SK-N-SH (cell line): ENCODE measurements around the gene RND2. TPM values are rescaled to one million over a fixed set of nuclear protein-coding genes. Genes with fewer than 3 reads are reported as not detected.

Source experiments
- CTCF ChIA-PET: fragments of 300-600, 350-600 bp; formaldehyde crosslinking; extraction: SDS; loops from one replicate; lab custom pipeline; 2021; lab: Yijun Ruan, JAX
- POLR2A ChIA-PET: fragments of 350-600 bp; sonication (Branson Sonifier 250); formaldehyde crosslinking; extraction: SDS; loops from one replicate; lab custom pipeline; 2020; ENCODE audit warnings: antibody characterized with exemption, inconsistent platforms; lab: Yijun Ruan, JAX
- DNase-seq: peaks from one replicate; pipeline ENCODE4 v3.0.0; 2012
- H2AFZ ChIP-seq: fragments of 200-600 bp; sonication (generic); 2 replicates; pipeline ENCODE4 v1.8.1; 2016; ENCODE audit warnings: antibody characterized with exemption, mild to moderate bottlenecking, low read depth
- H3F3A ChIP-seq: fragments of 200-600 bp; sonication (generic); replicated peaks from 2 replicates; pipeline ENCODE3; 2016; ENCODE audit warnings: antibody characterized with exemption, mild to moderate bottlenecking; ENCODE audit not compliant: insufficient read depth
- H3K27ac ChIP-seq, 2 experiments: fragments of 200-500 bp in 1 of 2; fragments of 200-600 bp in 1 of 2; sonication (Bioruptor generic) in 1 of 2; sonication (generic), shearing (Covaris generic) in 1 of 2; 2 replicates each; pipeline versions ENCODE4 v1.5.1 to v1.6.1; 2014 to 2016; ENCODE audit warnings: low read depth in 2 of 2, inconsistent platforms in 1 of 2, low read length in 1 of 2, mild to moderate bottlenecking in 1 of 2, mixed read lengths in 1 of 2
- H3K27me3 ChIP-seq: fragments of 200-600 bp; sonication (generic), shearing (Covaris generic); 2 replicates; pipeline ENCODE4 v1.6.1; 2016; ENCODE audit warnings: mixed run types; ENCODE audit not compliant: insufficient read depth
- H3K36me3 ChIP-seq, 2 experiments: fragments of 200-500 bp in 1 of 2; fragments of 200-600 bp in 1 of 2; sonication (Bioruptor generic) in 1 of 2; sonication (generic) in 1 of 2; replicated peaks in 1 of 2; 2 replicates each; pipeline versions ENCODE3 to v1.5.1; 2014 to 2016; ENCODE audit warnings: low read length in 1 of 2, mild to moderate bottlenecking in 1 of 2; ENCODE audit not compliant: insufficient read depth in 2 of 2, control insufficient read depth in 1 of 2
- H3K4me1 ChIP-seq, 2 experiments: fragments of 200-500 bp in 1 of 2; fragments of 200-600 bp in 1 of 2; sonication (Bioruptor generic) in 1 of 2; sonication (generic), shearing (Covaris generic) in 1 of 2; 2 replicates each; pipeline versions ENCODE4 v1.5.1 to v1.6.1; 2014 to 2016; ENCODE audit warnings: low read depth in 1 of 2, low read length in 1 of 2, mixed run types in 1 of 2; ENCODE audit not compliant: insufficient read depth in 2 of 2, control insufficient read depth in 1 of 2
- H3K4me2 ChIP-seq: fragments of 200-600 bp; sonication (generic), shearing (Covaris generic); 2 replicates; pipeline ENCODE4 v1.6.1; 2017; ENCODE audit warnings: mixed run types
- H3K4me3 ChIP-seq, 2 experiments: fragments of 200-500 bp in 1 of 2; fragments of 200-600 bp in 1 of 2; sonication (Bioruptor generic) in 1 of 2; sonication (generic), shearing (Covaris generic) in 1 of 2; 2 replicates each; pipeline versions ENCODE4 v1.5.1 to v1.8.1; 2014 to 2016; ENCODE audit warnings: low read depth in 2 of 2, inconsistent platforms in 1 of 2, low read length in 1 of 2, mild to moderate bottlenecking in 1 of 2, mixed read lengths in 1 of 2, moderate library complexity in 1 of 2
- H3K79me2 ChIP-seq: fragments of 200-600 bp; sonication (generic); 2 replicates; pipeline ENCODE4 v1.8.1; 2017; ENCODE audit warnings: mild to moderate bottlenecking; ENCODE audit not compliant: insufficient read depth
- H3K9ac ChIP-seq: fragments of 200-600 bp; sonication (generic); 2 replicates; pipeline ENCODE4 v1.6.1; 2017; ENCODE audit warnings: mixed run types
- H3K9me2 ChIP-seq: fragments of 200-600 bp; sonication (generic); 2 replicates; pipeline ENCODE4 v1.6.1; 2017; ENCODE audit warnings: mixed run types
- H3K9me3 ChIP-seq: fragments of 200-600 bp; sonication (generic); 2 replicates; pipeline ENCODE4 v1.6.1; 2017; ENCODE audit warnings: mixed run types, mild to moderate bottlenecking, moderate library complexity
- H4K20me1 ChIP-seq: fragments of 200-600 bp; sonication (generic); 2 replicates; pipeline ENCODE4 v1.6.1; 2017; ENCODE audit warnings: mild to moderate bottlenecking, mixed run types; ENCODE audit not compliant: insufficient read depth
- CHD2 ChIP-seq: fragments of 150-350 bp; IDR thresholded peaks from 2 replicates; pipeline ENCODE4 v1.6.1; 2018; ENCODE audit warnings: low read length; ENCODE audit not compliant: partially characterized antibody
- EP300 ChIP-seq, 2 experiments: IDR thresholded peaks; 2 replicates each; pipeline versions ENCODE4 v1.4.0 to v1.6.1; 2012; ENCODE audit warnings: borderline replicate concordance in 1 of 2, low read depth in 1 of 2, low read length in 1 of 2
- EZH2phosphoT487 ChIP-seq: fragments of 200-600 bp; sonication (generic); IDR thresholded peaks from 2 replicates; pipeline ENCODE4 v1.6.1; 2017; ENCODE audit warnings: low read depth, mixed run types, mild to moderate bottlenecking, antibody characterized with exemption, moderate library complexity, borderline replicate concordance
- FOXJ3 ChIP-seq: sonication (generic); formaldehyde crosslinking; IDR thresholded peaks from 2 replicates; pipeline ENCODE4 v1.5.1; 2020; ENCODE audit warnings: mild to moderate bottlenecking, missing genetic modification reagents
- MAX ChIP-seq: IDR thresholded peaks from 2 replicates; pipeline ENCODE4 v1.4.0; 2012; ENCODE audit warnings: low read depth
- MXI1 ChIP-seq: IDR thresholded peaks from 2 replicates; pipeline ENCODE4 v1.6.1; 2012; ENCODE audit warnings: mild to moderate bottlenecking, low read depth, low read length, improper control_type of control experiment
- NFIC ChIP-seq: IDR thresholded peaks from 2 replicates; pipeline ENCODE4 v1.4.0; 2012; ENCODE audit warnings: borderline replicate concordance
- NRF1 ChIP-seq: IDR thresholded peaks from 2 replicates; pipeline ENCODE4 v1.6.1; 2012; ENCODE audit warnings: low read depth, mild to moderate bottlenecking, low read length
- REST ChIP-seq: IDR thresholded peaks from 2 replicates; pipeline ENCODE4 v1.6.1; 2012; ENCODE audit warnings: mild to moderate bottlenecking, low read depth, low read length, moderate library complexity
- SMC3 ChIP-seq: IDR thresholded peaks from 2 replicates; pipeline ENCODE4 v1.6.1; 2012; ENCODE audit warnings: low read depth, low read length, improper control_type of control experiment
- TAF1 ChIP-seq: IDR thresholded peaks from 2 replicates; pipeline ENCODE4 v1.6.1; 2012; ENCODE audit warnings: low read depth, mild to moderate bottlenecking, low read length, moderate library complexity, borderline replicate concordance
- TCF12 ChIP-seq: IDR thresholded peaks from 2 replicates; pipeline ENCODE4 v1.4.0; 2012
- TEAD4 ChIP-seq: IDR thresholded peaks from 2 replicates; pipeline ENCODE4 v1.4.0; 2012; ENCODE audit warnings: mild to moderate bottlenecking, borderline replicate concordance; ENCODE audit not compliant: insufficient read depth
- WGBS: methylation state at CpG from one replicate; pipeline ENCODE4 v1.1.6; 2017; ENCODE audit warnings: low lambda C conversion rate; 5-methylcytosine and 5-hydroxymethylcytosine counted together
- polyA plus RNA-seq, 3 experiments: library from polyadenylated mRNA; depleted of rRNA; stranded (reverse); fragments of >200 nt; gene quantifications; 2 replicates each; pipeline ENCODE4 v1.2.3, GENCODE V29; 2012
- TF ChIP-seq, protein P1 (sequence below): IDR thresholded peaks from 2 replicates; pipeline ENCODE4 v1.4.0; 2012; ENCODE audit warnings: low read depth, borderline replicate concordance
- TF ChIP-seq, protein P2 (sequence below): fragments of 200-600 bp; sonication (generic); IDR thresholded peaks from 2 replicates; pipeline ENCODE4 v1.6.1; 2017; ENCODE audit warnings: antibody characterized with exemption, mild to moderate bottlenecking, moderate library complexity

Gene RND2
- polyA plus RNA-seq, 1 of the 3 experiments (the other 2 are of a cell fraction) = 8.9 TPM

DNA sequence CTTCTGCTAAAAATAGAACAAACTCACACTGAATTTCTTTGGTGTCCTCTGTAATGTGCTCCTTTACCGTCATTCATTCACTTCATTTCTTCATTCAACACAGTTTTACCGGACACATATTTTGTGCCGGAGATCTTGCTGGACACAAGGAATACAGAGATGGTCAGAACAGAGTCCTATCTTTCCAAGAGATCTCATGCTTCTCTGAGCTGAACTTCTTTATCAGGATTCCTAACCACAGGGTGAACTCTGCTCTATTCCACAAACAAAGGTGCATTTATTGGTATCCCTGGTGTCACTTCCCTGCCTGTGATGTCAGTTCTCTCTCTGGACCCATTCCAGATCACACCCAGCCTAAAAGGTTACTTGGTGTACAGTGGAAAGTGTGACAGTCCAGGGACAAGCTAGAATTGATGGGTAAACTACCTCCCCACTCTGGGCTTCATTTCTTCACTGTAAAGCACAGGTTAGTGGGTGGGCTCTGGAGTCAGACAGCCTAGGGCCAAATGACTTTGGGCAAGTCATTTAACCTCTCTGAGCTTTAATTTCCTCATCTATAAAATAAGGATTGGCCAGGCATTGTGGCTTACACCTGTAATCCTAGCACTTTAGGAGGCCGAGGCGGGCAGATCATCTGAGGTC, 14.2 kb upstream of the RND2 start:
- H3K4me2 ChIP-seq = no peak overlapping the region
- no peak overlapping the region for H3K27ac ChIP-seq
- WGBS = 91% methylated on average over 5 of the region's 5 CpGs

More for the DNA sequence above, 14.2 kb upstream of the RND2 start:
- Histone ChIP-seq H3K9me2 (no peaks in the 10 kb centered on the region), H3K9me3 (no peaks in the 10 kb centered on the region), H3K9ac (no peak overlapping the region), H3K4me1 (no peaks in the 10 kb centered on the region; a peak in 1 of 4 replicates), H3K4me3 (no peak overlapping the region), H3K27me3 (no peaks in the 10 kb centered on the region), H3K79me2 (no peaks in the 10 kb centered on the region), H3F3A (peaks cover 9% of the 10 kb centered on the region), H2AFZ (no peak overlapping the region), H3K36me3 (peaks cover 0 to 9% of the 10 kb centered on the region in 2 experiments), H4K20me1 (no peaks in the 10 kb centered on the region)
- ChIA-PET CTCF (interaction anchor here (1.2 to 1.5 kb wide), 2 partner anchors 12 to 167 kb away, joined by 3 to 7 read pairs; partner anchors contain the start of gene RPL27), POLR2A (interaction anchor here (1.1 to 3.3 kb wide), 2 partner anchors 12 to 350 kb away, joined by 4 to 17 read pairs; partner anchors contain the start of gene RPL27)
- DNase-seq = no peak
- TF ChIP-seq TCF12 = no peak
- TF ChIP-seq NFIC = no peak
- TF ChIP-seq TEAD4 = no peak
- TF ChIP-seq EP300 (IDR thresholded peaks at IDR 0.05; ENCODE audit: borderline replicate concordance in 1 of 2, low read depth in 1 of 2, low read length in 1 of 2) = no peak
- TF ChIP-seq MAX = no peak
- TF ChIP-seq, protein P1, sequence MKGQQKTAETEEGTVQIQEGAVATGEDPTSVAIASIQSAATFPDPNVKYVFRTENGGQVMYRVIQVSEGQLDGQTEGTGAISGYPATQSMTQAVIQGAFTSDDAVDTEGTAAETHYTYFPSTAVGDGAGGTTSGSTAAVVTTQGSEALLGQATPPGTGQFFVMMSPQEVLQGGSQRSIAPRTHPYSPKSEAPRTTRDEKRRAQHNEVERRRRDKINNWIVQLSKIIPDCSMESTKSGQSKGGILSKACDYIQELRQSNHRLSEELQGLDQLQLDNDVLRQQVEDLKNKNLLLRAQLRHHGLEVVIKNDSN = no peak
- no peak for TF ChIP-seq MXI1
- TF ChIP-seq TAF1 = no peak
- TF ChIP-seq, protein P2, sequence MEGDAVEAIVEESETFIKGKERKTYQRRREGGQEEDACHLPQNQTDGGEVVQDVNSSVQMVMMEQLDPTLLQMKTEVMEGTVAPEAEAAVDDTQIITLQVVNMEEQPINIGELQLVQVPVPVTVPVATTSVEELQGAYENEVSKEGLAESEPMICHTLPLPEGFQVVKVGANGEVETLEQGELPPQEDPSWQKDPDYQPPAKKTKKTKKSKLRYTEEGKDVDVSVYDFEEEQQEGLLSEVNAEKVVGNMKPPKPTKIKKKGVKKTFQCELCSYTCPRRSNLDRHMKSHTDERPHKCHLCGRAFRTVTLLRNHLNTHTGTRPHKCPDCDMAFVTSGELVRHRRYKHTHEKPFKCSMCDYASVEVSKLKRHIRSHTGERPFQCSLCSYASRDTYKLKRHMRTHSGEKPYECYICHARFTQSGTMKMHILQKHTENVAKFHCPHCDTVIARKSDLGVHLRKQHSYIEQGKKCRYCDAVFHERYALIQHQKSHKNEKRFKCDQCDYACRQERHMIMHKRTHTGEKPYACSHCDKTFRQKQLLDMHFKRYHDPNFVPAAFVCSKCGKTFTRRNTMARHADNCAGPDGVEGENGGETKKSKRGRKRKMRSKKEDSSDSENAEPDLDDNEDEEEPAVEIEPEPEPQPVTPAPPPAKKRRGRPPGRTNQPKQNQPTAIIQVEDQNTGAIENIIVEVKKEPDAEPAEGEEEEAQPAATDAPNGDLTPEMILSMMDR = no peak
- TF ChIP-seq SMC3 = no peak
- TF ChIP-seq REST = no peak
- no peak for TF ChIP-seq FOXJ3 (CRISPR knock-in tag)
- TF ChIP-seq EZH2phosphoT487 = no peak
- no peak for TF ChIP-seq CHD2
- no peak for TF ChIP-seq NRF1
